A673 (cell line): ENCODE measurements around the gene GOLPH3L. TPM values are rescaled to one million over a fixed set of nuclear protein-coding genes. Genes with fewer than 3 reads are reported as not detected.

ENCODE experiments used
- BruUV-seq: library from RNA; stranded (reverse); fragments of 400-500 nt; replicated peaks from 2 replicates; lab custom pipeline; 2021; lab: Mats Ljungman, UMichigan
- CTCF ChIA-PET: fragments of 300-600 bp; sonication (Branson Sonifier 250); formaldehyde crosslinking; loops from one replicate; lab custom pipeline; 2022; ENCODE audit warnings: antibody characterized with exemption; lab: Charles Lee
- POLR2A ChIA-PET: fragments of 300-600 bp; sonication (Branson Sonifier 250); formaldehyde crosslinking; loops from one replicate; lab custom pipeline; 2022; ENCODE audit warnings: antibody characterized with exemption; ENCODE audit not compliant: low non-redundant PET; lab: Charles Lee
- DNase-seq: peaks from one replicate; pipeline ENCODE4 v3.0.0-alpha.2; 2015; ENCODE audit warnings: low spot score
- H3K27ac ChIP-seq: fragments of 200-600 bp; sonication (generic); 2 replicates; pipeline ENCODE4 v1.5.1; 2016; ENCODE audit warnings: mixed run types, low read depth, mild to moderate bottlenecking, mixed read lengths, antibody characterized with exemption, low read length; ENCODE audit not compliant: poor library complexity, severe bottlenecking
- H3K27me3 ChIP-seq: fragments of 200-600 bp; sonication (generic); replicated peaks from 2 replicates; pipeline ENCODE4 v1.6.1; 2017; ENCODE audit warnings: mixed run types, low read depth, mild to moderate bottlenecking, mixed read lengths, antibody characterized with exemption, low read length; ENCODE audit not compliant: insufficient read depth, poor library complexity
- H3K36me3 ChIP-seq: fragments of 200-600 bp; sonication (generic); 2 replicates; pipeline ENCODE4 v1.6.1; 2016; ENCODE audit warnings: mixed run types, mild to moderate bottlenecking, mixed read lengths, antibody characterized with exemption, low read length; ENCODE audit not compliant: insufficient read depth, poor library complexity, severe bottlenecking
- H3K4me1 ChIP-seq: fragments of 200-600 bp; sonication (generic); 2 replicates; pipeline ENCODE4 v1.6.1; 2017; ENCODE audit warnings: mixed run types, mild to moderate bottlenecking, mixed read lengths, antibody characterized with exemption, low read length; ENCODE audit not compliant: insufficient read depth, poor library complexity, severe bottlenecking
- H3K4me3 ChIP-seq: fragments of 200-600 bp; sonication (generic); 2 replicates; pipeline ENCODE4 v1.5.1; 2016; ENCODE audit warnings: low read depth, mixed run types, mild to moderate bottlenecking, mixed read lengths, low read length; ENCODE audit not compliant: poor library complexity, severe bottlenecking
- H3K9me3 ChIP-seq: fragments of 200-600 bp; sonication (generic); 2 replicates; pipeline ENCODE4 v1.6.1; 2016; ENCODE audit warnings: mixed run types, low read depth, mild to moderate bottlenecking, mixed read lengths, antibody characterized with exemption, low read length; ENCODE audit not compliant: poor library complexity, severe bottlenecking
- EZH2 ChIP-seq: fragments of 200-600 bp; sonication (generic); IDR thresholded peaks from 2 replicates; pipeline ENCODE4 v1.6.1; 2017; ENCODE audit warnings: borderline replicate concordance, low read depth, mild to moderate bottlenecking, mixed read lengths, antibody characterized with exemption, low read length; ENCODE audit not compliant: poor library complexity, severe bottlenecking
- intact Hi-C: fragments of 100-400 bp; cut with micrococcal nuclease; formaldehyde crosslinking; loops from one replicate; pipeline ENCODE4 v1.10.0; 2022; ENCODE audit not compliant: unreplicated experiment
- total RNA-seq: library from RNA; stranded (reverse); gene quantifications from 2 replicates; pipeline ENCODE4 v1.2.3, GENCODE V29; 2021
- TF ChIP-seq, protein P1 (sequence below): fragments of 300-800, 200-600 bp; sonication (generic); conservative IDR thresholded peaks from 2 replicates; pipeline ENCODE4 v1.5.1; 2017; ENCODE audit warnings: low read depth, mild to moderate bottlenecking, antibody characterized with exemption, low read length, moderate library complexity, mixed read lengths

GOLPH3L gene
- total RNA-seq, 1 experiment from 2014 or later: 22.6 TPM

DNA sequence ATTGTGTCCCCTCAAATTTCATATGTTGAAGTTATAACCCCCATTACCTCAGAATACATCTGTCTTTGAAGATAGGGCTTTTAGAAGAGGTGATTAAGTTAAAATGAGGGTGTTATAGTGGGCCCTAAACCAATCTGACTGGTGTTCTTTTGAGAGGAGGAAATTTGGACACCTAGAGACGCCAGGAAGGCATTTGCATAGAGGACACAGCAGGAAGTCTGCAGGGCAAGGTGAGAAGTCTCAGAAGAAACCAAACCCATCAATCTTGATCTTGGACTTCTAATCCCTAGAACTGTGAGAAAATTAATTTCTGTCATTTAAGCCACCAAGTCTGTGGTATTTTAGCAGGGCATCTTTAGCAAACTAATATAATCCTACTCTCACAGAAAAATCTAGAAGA is 13.0 kb downstream of the GOLPH3L start:
- POLR2A ChIA-PET: interaction anchor here (0.6 kb wide), 1 partner anchor 140 kb away, joined by 3 read pairs; no protein-coding TSS in a partner anchor
- H3K9me3 ChIP-seq: no peaks in the 10 kb centered on the region
- H3K4me3 ChIP-seq: no peak overlapping the region
- no peak overlapping the region for H3K27ac ChIP-seq
- TF ChIP-seq, protein P1, sequence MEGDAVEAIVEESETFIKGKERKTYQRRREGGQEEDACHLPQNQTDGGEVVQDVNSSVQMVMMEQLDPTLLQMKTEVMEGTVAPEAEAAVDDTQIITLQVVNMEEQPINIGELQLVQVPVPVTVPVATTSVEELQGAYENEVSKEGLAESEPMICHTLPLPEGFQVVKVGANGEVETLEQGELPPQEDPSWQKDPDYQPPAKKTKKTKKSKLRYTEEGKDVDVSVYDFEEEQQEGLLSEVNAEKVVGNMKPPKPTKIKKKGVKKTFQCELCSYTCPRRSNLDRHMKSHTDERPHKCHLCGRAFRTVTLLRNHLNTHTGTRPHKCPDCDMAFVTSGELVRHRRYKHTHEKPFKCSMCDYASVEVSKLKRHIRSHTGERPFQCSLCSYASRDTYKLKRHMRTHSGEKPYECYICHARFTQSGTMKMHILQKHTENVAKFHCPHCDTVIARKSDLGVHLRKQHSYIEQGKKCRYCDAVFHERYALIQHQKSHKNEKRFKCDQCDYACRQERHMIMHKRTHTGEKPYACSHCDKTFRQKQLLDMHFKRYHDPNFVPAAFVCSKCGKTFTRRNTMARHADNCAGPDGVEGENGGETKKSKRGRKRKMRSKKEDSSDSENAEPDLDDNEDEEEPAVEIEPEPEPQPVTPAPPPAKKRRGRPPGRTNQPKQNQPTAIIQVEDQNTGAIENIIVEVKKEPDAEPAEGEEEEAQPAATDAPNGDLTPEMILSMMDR: no peak
- no peak for TF ChIP-seq EZH2
- CTCF ChIA-PET: no interaction called here
- H3K27me3 ChIP-seq: no peaks in the 10 kb centered on the region
- H3K36me3 ChIP-seq: peaks cover 12% of the 10 kb centered on the region
- intact Hi-C loops: no loop called here
- no peak for DNase-seq
- BruUV-seq: no TSS peak
- H3K4me1 ChIP-seq: no peaks in the 10 kb centered on the region

DNA sequence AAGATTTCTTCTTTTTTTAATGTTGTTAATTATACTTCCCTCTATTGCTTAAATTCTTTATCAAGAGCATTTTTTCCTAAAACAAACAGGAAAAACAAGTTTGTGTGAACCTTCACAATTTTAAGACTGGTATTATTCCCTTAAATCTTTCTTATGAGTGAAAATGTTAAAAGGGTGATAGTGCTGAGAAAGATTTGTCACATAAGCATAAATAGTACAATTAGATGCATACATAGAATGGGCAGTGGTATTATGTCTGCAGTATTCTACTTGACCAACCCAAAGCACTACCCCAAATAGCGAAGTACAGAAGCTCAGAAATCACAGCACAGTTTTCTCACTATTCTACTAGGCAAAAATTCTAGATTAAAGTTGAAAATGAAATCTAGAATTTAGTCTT is 18.0 kb downstream of the GOLPH3L start:
- H3K27ac ChIP-seq: no peak overlapping the region
- no peaks in the 10 kb centered on the region for H3K9me3 ChIP-seq
- BruUV-seq: no TSS peak
- ChIA-PET POLR2A (interaction anchor here (0.5 kb wide), 1 partner anchor 260 kb away, joined by 3 read pairs; no protein-coding TSS in a partner anchor), CTCF (no interaction called here)
- DNase-seq: no peak
- H3K4me1 ChIP-seq: no peaks in the 10 kb centered on the region
- intact Hi-C loops: no loop called here
- H3K4me3 ChIP-seq: no peak overlapping the region
- no peak for TF ChIP-seq EZH2
- TF ChIP-seq, protein P1: no peak
- H3K36me3 ChIP-seq: no peaks in the 10 kb centered on the region
- no peaks in the 10 kb centered on the region for H3K27me3 ChIP-seq

DNA sequence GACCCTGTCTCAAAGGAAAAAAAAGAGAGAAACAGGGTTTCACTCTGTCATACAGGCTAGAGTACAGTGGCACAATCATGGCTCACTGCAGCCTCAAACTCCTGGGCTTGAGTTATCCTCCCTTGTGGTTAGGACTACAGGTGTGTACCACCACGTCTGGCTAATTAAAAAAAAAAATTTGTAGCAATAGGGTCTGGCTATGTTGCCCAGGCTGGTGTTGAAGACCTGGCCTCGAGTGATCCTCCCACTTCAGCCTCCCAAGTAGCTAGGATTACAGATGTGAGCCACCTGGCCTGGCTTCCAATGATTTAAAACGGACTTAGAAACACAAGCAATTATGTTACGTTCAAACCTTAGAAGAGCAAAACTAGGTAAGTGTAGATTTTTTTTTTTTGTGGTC is 22.1 kb downstream of the GOLPH3L start:
- no TSS peak for BruUV-seq
- intact Hi-C loops: no loop called here
- ChIA-PET POLR2A (no interaction called here), CTCF (no interaction called here)
- Histone ChIP-seq H3K4me1 (no peaks in the 10 kb centered on the region), H3K27me3 (no peaks in the 10 kb centered on the region), H3K27ac (no peak overlapping the region), H3K36me3 (no peaks in the 10 kb centered on the region), H3K4me3 (no peak overlapping the region), H3K9me3 (no peaks in the 10 kb centered on the region)
- DNase-seq: no peak
- TF ChIP-seq EZH2: no peak
- TF ChIP-seq, protein P1: no peak
